Endothelial cell of umbilical vein (primary cell): ENCODE results near the gene RHOA.

ENCODE experiments used
- CTCF ChIP-seq, 2 donors: IDR thresholded peaks; 1 replicate in 1 of 2; 2 replicates in 1 of 2; pipeline ENCODE4 v1.5.1; 2011; ENCODE audit warnings: low read length in 2 of 2, mild to moderate bottlenecking in 2 of 2, moderate library complexity in 2 of 2, control low read depth in 1 of 2, inconsistent platforms in 1 of 2, low read depth in 1 of 2; ENCODE audit not compliant: insufficient read depth in 1 of 2; ENCODE audit errors: extremely low read depth in 1 of 2
- EZH2 ChIP-seq: IDR thresholded peaks from 2 replicates; pipeline ENCODE4 v1.6.1; 2012; ENCODE audit warnings: borderline replicate concordance, low read depth, mild to moderate bottlenecking, moderate library complexity, low read length, inconsistent platforms; ENCODE audit not compliant: severe bottlenecking
- MAX ChIP-seq: IDR thresholded peaks from 2 replicates; pipeline ENCODE4 v1.6.1; 2011; ENCODE audit not compliant: insufficient read depth, insufficient read length
- POLR2A ChIP-seq: IDR thresholded peaks from 2 replicates; pipeline ENCODE4 v1.6.1; 2012; ENCODE audit warnings: low read depth, mild to moderate bottlenecking, control low read depth, low read length
- POLR2AphosphoS5 ChIP-seq: IDR thresholded peaks from 2 replicates; pipeline ENCODE4 v1.6.1; 2012; ENCODE audit warnings: low read depth, mild to moderate bottlenecking, control low read depth, low read length, moderate library complexity; ENCODE audit not compliant: insufficient read depth

- TF ChIP-seq CTCF (IDR thresholded peaks at IDR 0.05; ENCODE audit: extremely low read depth in 1 of 2, insufficient read depth in 1 of 2, low read depth in 1 of 2, low read length in 2 of 2) (no peak), POLR2A (no peak), POLR2AphosphoS5 (no peak), MAX (no peak), EZH2 (no peak)
Observed at GRCh38 chr3:49454898-49455681, 43.3 kb upstream of the RHOA start.
